Fibroblast of skin of abdomen (primary cell): Measurements from ENCODE around the gene NOTCH1.
A peak's percentile ranks its signal among the peaks of the same experiment; 100 is the strongest.

Experiments
- DNase-seq: peaks from one replicate; pipeline ENCODE4 v3.0.0-alpha.2; 2013

The NOTCH1 gene

DNA sequence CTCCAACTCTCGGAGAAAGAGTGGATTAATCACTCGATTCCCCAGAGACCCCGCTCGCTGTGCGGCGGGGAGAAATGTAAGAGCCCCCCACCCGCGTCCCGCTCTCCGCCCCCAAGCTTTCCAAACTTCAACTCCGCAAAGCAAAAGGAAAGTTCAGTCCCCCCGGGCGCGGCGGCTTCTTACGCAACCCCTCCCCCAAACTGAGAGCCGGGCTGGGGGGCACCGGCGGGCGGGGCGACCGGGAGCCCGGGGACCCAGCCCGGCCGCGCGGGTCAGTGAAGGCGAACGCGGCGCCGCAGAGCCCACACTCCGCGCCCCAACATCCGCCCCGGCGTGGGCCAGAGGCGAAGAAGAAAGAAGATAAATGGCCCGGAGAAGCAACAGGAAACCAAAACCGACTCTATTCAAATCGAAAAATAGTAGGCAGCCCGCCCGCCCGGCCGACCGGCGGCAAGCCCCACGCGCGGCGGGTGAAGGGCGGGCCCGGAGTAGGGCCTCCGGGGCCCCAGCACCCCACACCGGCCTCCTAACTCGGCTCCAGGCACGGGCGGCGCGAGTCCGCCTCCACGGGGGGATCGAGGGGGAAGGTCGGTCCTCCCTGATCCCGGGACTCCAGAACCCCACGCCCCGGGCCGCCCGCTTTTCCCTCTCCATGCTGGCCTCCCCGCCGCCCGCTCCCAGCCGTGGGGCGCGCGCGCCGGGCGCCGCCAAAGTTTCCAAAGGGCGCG lies 720 bp downstream of the NOTCH1 start:
- no peak for DNase-seq

DNA sequence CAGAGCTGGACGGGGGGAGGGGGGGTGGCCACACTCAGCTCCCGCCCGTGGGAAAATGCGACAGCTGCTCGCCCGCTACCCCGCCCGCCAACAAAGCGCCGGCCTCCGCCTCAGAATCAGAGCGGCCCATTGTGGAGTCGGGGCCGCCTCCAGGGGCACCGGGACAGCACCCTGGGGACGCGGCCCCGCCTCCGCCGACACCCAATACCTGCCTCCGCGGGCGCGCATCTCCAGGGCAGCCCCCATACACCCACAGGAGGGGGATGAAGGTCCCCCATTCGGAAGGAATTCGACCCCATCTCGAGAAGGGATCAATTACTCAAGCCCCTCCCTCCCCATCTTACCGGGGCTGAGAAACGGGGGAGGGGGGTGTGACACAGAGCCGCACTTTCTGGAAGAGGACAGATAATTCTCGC lies 1.3 kb downstream of the NOTCH1 start:
- no peak for DNase-seq

DNA sequence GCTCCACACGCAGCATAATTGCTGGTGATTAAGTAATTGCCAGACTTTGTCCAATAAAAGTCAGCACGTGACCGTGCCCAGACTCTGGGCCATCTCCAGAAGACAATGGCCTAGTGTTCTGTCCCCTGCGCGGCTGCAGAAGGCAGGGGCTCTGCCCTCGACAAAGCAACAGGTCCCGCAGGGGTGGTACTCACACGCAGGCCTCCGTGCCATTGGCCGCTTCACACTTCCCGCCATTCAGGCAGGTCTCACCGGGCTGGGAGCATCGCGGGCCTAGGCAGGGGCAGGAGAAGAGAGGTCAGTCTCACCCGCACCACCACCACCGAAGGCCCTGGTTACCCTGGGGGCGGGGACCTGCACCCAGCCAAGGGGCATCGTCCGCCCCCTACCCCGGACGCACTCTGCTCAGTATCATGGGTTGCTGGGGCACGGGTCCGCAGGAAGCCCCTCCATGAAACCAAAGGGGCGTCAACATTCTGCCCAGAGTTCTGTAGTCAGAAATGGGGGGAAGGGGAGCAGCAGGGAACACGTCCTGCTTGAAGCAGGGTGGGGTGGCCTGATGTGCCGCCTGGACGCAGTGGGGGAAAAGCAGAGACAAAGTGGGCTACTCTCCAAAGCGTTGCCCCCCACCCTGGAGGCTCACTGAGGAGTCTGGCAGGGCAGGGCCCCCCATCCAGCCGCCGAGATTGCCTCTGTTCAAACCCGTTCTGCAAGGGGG lies 1.9 kb downstream of the NOTCH1 start:
- no peak for DNase-seq

DNA sequence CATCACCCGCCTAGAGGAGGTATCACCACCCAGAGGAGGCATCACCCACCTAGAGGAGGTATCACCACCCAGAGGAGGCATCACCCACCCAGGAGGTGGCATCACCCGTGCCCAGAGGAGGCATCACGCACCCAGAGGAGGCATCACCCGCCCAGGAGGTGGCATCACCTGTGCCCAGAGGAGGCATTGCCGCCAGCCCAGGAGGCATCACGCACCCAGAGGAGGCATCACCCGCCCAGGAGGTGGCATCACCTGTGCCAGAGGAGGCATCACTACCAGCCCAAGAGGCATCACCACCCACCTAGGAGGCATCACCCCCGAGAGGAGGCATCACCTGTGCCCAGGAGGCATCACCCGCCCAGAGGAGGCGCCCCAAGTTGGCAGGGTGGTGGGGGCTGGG lies 2.6 kb downstream of the NOTCH1 start:
- DNase-seq = no peak

DNA sequence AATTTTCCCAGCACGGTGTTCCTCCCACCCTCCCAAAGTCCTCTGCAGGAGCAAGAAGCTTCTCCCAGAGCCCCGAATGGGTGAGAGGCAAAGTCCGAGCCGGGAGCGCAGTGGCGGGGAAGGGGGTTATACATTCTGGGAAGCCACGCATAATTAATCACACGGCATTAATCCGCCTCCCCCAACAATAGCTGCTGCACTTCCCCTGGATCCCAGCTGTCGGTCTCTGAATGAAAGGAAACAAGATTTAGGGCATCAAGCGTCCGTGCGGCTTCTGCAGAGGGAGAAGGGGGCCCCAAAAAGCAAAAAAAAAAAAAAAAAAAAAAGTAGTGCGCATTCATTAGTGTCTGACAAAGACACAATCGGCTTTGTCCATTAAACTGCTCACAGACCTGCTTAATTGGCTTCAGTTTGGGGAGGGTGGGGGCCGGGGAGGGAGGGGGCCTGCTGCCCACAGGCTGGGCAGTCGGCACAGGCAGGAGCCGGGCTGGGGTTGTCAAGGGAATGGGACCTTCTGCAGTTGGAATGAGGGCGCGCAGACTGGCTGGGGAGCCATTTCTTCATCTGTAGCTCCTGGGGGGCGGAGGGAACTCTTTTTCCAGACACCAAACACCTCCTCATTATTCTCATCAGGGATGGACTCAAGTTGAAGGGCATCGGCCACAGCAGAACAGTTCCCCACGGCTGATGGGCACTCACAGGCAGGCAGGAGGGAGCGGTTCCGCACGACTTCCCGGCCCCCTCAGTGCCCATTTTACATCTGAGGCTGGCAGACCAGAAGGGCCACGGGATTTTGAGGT lies 3.4 kb downstream of the NOTCH1 start:
- DNase-seq = no peak

DNA sequence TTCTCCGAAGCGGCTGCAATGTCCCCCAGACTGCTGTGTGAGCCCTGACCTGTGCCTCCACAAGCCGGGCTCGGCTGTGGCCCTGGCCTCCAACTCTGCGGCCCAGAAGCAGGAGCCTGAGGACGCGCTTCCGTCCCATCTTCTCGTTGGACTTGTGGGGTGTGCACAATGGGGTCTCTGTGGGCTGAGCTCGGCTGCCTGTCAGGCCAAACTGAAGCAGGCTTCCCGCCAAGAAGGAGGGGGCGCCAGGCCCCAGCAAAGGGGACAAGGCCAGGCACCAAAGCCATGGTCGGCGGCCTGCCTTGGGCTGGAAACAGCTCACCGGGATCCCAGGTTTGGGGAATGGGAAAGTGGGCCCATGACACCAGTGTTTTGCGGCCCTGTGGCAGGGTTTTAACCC lies 4.1 kb downstream of the NOTCH1 start:
- DNase-seq = no peak

DNA sequence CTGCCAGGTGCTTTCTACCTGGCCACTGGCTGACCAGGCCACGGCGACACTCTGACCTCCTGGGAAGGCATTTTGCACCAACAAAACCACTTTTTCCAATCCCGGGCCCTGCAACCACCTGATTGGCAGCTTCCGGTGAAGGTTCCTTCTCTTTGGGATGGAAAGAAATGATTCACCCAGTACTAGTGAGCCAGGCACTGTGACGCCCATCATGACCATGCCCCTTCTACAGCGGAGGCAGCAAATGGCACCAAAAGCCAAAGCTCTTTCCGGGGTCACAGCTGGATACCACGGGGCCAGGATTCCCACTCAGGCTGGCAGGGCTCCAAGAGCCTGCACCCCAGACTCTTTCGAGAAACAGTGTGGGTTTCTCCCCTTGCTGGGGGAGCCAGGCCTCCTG lies 4.7 kb downstream of the NOTCH1 start:
- no peak for DNase-seq

DNA sequence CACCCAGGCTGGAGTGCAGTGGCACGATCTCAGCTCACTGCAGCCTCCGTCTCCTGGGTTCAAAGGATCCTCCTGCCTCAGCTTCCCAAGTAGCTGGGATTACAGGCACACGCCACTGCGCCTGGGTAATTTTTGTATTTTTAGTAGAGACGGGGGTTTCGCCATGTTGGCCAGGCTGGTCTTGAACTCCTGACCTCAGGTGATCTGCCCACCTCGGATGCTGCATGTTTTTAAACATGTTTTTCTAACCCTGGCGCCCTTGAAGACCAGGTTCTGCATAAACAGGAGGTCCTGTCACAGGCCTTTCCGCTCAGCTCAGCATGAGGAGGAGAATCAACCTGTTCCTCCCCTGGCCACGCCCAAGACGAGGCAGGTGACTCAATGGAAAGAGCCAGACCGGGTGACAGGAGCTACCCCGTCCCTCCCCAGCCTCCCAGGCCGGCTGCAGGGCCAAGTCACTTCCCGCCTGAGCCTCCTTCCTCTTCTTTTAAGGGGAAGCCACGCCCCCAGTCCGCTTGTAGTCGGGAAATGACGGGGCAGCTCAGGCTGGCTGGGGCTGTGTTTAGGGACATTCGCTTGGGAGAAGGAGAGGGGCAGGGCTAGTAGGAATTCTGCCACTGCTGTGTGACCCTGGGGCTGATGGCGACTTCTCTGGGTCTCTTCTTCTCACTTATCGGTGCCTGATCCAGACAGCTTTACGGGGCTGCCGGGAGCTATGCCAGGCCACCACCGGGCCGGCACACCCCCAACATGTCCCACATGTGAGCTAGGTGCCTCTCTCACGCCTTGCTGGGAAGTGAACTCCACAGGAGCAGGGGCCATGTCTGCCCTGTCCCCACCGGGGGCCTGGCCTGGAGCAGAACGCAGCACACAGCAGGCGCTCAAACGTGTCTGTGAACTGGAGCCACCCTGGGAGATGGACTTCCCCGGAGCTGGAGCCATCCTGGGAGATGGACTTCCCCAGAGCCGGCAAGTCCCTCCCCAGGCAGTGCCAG lies 6.1 kb downstream of the NOTCH1 start:
- DNase-seq = peak; percentile 30

DNA sequence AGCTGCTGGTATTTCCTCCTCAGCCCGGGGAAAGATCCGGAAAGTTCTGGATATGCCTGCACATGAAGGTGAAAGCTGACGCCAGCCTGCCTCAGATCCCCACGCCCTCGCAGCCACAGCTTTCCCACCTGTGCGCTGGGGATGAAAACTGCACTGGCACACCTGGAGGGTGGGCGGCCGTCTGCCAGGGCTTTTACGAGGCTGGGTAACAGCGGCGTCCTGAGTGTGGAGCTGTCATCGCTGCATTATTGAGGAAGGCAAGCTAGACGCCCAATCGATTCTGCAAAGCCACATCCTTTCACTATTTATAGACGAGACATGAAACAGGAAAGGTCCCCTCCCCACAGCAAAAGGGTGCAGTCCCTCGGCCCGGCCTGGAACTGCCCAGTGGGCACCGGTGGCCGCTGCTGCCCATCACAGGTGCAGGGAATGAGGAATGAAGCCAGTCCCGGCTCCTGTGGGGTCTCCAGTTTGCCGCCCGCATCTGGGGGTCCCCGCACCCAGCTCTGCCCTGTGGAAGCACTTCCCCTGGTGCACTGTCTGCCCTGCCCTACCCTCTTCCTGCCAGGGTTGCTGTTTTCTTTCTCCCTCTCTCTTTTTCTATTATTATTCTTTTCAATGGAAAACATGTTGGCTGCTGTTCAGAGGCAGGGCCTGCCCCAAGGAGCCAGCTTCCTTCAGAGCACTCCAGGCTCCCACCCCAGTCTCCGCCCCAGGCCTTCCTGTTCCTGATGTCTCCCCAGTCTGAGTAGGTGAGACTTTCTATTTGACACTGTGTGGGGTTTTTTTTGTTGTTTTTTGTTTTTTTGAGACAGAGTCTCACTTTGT lies 7.0 kb downstream of the NOTCH1 start:
- DNase-seq = no peak

DNA sequence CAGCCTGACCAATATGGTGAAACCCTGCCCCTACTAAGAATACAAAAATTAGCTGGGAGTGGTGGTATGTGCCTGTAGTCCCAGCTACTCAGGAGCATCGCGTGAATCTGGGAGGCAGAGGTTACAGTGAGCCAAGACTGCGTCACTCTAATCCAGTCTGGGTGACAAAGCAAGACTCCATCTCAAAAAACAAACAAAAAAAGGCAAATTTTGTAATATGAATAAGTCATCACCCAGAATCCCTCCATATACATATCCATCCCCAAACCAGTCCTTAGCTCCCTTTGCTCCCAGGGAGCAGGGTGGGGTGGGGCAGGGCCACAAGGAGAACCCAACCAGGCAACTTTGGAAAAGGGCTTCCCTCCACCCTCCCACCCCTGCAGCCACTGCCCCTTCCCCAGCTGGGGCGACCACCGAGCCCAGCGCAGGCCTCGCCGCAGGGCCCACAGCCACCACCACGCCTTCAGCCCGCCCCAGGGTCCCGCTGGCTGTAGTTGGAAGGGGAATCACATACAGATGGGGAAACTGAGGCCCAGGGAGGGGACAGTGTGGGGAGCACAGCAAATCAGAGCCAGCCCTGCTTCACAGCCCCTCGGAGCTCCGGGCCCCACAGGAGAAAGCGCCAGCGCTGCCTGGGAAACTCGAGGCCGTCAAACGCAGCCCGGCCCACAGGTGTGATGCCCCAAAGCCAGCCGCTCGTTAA lies 7.8 kb downstream of the NOTCH1 start:
- DNase-seq = no peak

DNA sequence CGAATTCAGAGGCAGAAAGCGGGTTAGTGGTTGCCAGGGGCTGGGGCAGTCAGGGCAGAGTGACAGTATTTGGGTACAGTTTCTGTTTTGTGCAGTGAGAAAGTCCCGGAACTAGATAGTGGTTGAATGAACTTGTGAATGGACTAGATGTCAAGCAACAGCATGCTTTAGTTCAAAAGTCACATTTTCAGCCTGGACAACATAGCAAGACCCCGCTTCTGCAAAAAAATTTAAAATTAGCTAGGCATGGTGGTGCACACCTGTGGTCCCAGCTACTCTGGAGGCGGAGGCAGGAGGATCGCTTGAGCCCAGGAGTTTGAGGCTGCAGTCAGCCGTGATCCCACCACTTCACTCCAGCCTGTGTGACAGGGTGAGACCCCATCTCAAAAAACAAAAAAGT lies 8.4 kb downstream of the NOTCH1 start:
- no peak for DNase-seq

DNA sequence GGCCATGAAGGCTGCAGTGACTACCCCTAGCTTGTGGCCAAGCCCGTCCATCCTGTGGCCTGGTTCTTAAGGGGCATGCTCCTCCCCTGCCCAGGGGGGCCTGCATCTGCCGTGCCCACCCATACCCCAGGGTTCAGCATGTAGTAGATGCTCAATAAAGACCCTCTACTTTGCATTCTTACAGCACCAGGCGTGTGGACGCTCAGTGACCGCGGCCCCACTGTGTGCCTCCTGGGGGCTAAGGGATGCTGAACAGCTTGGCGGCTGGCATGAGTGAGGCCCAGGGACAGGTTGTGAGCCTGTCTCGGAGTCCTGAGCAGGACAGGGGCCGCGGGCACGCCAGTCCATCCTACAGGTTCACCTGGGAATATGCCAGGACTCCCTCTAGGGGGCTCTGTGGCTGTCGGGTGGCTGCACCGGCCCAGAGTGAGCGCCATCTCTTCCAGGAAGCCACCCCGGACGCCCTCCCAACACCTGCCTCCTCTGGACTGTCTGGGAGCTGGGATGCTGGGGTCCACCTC lies 9.1 kb downstream of the NOTCH1 start:
- DNase-seq = no peak

DNA sequence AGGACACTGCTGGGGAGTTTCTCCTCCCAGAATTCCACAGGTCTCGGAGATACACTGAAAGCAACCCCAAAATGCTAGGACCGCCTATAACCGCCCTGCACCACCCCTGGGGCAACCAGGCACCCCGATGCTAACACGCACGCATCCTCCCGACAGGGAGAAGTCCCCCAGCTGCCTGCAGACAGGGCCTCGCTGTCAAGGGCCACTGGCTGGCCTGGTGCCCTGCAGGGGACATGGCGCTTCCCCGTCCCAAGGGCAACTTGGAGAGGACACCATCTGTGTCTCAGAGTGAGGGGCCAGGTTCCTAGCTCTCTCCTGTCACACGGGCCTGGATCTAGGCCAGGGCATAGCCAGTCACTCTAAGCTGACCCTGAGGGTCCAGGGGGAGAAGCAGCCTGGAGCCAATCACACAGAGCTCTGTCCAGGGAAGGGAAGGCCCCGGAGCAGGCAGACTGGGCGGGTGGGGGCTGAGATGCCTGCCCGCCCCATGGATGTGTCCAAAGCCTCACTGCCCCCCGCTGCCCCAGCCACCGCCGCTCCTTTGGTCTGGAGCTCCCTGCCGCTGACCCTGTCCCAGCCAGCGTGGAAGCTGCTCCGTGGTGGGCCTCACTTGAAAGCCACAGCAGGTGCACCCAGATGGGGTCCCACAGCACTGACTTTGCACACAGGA lies 9.7 kb downstream of the NOTCH1 start:
- DNase-seq = no peak

DNA sequence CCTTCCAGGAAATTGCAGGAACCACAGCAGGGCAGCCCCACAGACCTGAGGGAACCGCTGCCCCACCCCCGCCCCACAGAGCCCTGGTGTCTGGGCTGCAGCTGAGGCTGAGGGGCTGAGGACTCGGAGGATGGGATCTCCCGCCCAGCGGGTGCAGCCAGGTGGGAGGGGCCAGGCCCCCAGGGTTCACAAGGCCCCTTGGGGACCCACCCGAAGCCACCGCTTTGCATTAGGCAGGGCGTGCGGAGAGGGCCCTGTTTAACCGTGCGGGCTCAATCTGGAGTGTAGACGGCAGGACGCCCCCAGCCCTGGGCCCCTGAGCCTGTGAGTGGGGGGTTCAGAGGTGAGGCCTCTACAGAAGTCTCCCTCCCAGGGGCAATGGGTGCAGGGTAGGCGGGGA lies 10.8 kb downstream of the NOTCH1 start:
- DNase-seq = no peak

DNA sequence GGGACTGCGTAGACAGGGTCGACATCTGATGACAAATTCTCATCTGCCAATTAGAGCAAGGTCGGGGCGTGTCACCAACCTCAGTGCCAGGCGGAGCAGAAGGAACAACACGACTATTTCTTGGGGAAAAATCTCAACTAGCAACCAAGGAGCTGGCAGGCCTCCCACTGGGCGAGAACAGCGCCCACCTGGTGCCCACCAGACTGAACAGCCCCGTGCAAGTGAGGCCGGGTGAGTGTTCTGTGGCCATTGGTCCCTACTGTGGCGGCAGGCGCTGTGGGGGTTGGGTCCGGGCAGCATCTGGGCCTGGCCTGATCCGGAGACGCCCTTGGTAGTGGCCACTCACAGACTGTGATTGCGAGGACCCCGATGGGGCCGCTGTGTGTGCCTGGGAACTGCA lies 11.5 kb downstream of the NOTCH1 start:
- no peak for DNase-seq

DNA sequence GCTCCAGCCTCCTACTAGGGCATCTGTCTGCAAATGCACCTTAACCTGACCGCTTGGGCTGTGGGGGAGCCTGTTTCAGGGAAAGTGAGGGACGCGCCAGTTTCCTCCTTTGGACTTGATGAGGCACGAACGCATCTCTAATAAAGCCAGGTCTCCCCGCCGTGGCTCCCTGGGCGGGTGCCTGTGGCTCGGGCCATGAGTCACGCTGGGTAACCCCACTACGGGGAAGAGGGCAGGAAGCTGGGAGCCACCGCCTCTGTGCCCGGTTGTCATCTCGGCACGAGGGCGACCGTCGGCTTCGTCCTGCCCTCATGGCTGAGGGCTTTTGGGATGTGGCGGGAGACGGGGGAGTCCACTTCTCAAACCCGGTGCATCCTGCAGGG lies 12.1 kb downstream of the NOTCH1 start:
- no peak for DNase-seq

DNA sequence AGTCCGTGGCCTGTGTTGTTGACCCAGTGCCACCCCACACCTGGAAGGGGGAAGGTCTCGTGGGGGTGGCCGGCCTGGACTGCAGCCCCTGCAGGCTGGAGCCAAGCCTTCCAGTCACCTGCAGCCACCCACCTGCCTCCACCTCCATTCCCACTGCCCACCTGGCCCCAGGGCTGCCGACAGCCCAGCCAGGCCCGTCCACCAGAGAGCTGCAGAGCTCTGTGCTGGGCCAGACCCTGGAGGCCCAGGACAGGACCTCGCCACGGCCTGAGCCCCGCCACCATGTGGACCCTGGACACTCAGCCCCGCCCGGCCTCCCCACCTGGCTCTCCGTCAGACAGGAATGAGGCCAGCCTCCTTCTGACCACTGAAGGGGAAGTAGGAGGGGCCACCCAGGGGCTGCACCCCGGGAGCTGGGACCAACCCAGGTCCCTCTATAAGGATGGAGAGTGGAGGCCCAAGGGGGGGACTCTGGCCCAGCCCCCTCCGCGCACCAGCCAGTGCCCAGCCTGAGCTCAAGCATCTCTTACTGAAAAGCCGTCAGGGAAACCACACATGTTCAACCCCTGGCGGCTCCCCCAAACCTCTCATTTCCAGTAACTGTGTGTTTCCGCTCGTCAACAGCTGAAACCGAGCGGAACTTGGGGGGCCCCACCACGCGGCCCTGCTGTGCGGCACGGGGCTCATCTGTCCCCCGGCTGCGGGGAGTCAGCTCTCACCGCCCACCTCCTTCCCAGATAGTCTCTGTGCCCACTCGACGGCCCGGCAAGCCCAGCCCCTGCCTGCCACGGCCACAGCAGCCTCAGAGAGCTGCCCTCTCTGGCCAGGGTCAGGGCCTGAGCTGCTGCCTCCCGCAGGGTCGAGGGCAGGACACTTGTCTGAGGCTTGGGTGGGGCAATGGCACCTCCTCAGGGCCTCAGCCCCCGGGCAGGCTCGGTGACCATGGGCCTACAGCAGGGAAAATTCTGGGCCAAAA lies 12.8 kb downstream of the NOTCH1 start:
- DNase-seq = no peak

DNA sequence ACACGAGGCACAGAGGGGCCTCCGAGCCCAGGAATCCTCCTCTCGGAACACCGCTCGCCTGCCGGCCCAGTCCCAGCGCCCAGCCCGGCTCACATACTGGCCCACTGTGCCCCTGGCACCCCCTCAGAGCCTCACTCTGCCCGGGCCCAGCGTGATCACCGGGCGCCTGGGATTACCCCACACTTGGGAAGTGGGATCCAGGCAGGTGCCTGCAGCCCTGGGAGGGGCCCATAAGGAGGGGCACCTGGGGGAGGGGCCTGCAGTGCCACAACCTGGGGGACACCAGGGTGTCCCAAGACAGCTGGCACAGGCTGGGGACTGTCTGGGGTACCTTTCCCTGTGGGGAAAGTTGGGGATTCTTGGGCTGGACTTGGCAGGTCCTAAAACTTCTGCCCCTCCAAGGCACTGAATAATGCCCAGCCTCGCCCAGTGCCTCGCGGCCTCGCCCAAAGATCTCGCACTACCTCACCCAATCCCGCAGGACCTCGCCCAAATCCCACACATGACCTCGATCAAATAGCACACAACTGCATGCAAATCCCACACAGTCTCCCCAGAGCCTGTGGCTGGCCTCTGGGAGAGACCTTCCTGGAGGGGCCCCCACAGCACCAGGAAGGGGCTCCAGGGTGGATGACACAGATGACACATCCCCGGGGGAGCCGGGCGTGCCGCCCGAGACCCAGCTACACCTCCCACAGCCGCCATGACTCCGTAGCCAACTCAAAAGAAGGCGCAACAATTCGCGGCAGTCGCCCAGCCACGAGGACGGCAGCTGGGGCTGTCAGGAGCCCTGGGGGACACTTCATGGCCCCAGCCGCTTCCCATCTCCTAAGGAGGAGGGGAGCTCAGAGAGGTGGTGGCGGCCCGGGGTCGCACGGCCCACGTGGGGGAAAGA lies 13.7 kb downstream of the NOTCH1 start:
- DNase-seq = no peak
